Parathyroid adenoma (tissue), 2 donors: ENCODE data around the gene GTF3C4.

Experiments used
- H2AFZ ChIP-seq: fragments of 300-600 bp; sonication (generic); one replicate; pipeline ENCODE4 v1.7.0; 2017; ENCODE audit warnings: antibody characterized with exemption, mild to moderate bottlenecking
- H3K27ac ChIP-seq: fragments of 300-600 bp; sonication (generic); one replicate; pipeline ENCODE4 v1.7.0; 2017
- H3K27me3 ChIP-seq: fragments of 300-600 bp; sonication (generic); one replicate; pipeline ENCODE4 v1.7.0; 2017; ENCODE audit warnings: low read length; ENCODE audit not compliant: control insufficient read depth, insufficient read depth
- H3K36me3 ChIP-seq: fragments of 300-600 bp; sonication (generic); one replicate; pipeline ENCODE4 v1.7.0; 2017; ENCODE audit warnings: low read length; ENCODE audit not compliant: control insufficient read depth, insufficient read depth
- H3K4me1 ChIP-seq: fragments of 300-600 bp; sonication (generic); one replicate; pipeline ENCODE4 v1.7.0; 2017; ENCODE audit warnings: control low read depth
- H3K4me2 ChIP-seq: fragments of 300-600 bp; sonication (generic); one replicate; pipeline ENCODE4 v1.7.0; 2017; ENCODE audit warnings: low read length
- H3K4me3 ChIP-seq: fragments of 300-600 bp; sonication (generic); one replicate; pipeline ENCODE4 v1.7.0; 2017; ENCODE audit warnings: low read depth, low read length
- H3K79me2 ChIP-seq: fragments of 300-600 bp; sonication (generic); one replicate; pipeline ENCODE4 v1.7.0; 2017; ENCODE audit warnings: control low read depth
- H3K9ac ChIP-seq: fragments of 300-600 bp; sonication (generic); one replicate; pipeline ENCODE4 v1.7.0; 2017; ENCODE audit warnings: mild to moderate bottlenecking
- H3K9me3 ChIP-seq: fragments of 300-600 bp; sonication (generic); one replicate; pipeline ENCODE4 v1.7.0; 2017; ENCODE audit warnings: low read length; ENCODE audit not compliant: control insufficient read depth
- CTCF ChIP-seq: fragments of 300-600 bp; sonication (generic); IDR thresholded peaks from one replicate; pipeline ENCODE4 v1.7.0; 2017; ENCODE audit warnings: antibody characterized with exemption, mild to moderate bottlenecking
- donor health status: primary hyperparathyroidism.

The GTF3C4 gene

GRCh38 chr9:132645711-132646110, 24.6 kb upstream of the GTF3C4 start:
- Histone ChIP-seq H3K27me3 (no peaks in the 10 kb centered on the region), H3K27ac (no peak overlapping the region), H3K9ac (no peak overlapping the region), H3K9me3 (no peaks in the 10 kb centered on the region), H2AFZ (no peak overlapping the region), H3K4me1 (no peaks in the 10 kb centered on the region), H3K4me3 (no peak overlapping the region), H3K4me2 (no peak overlapping the region), H3K79me2 (no peaks in the 10 kb centered on the region), H3K36me3 (no peaks in the 10 kb centered on the region)
- TF ChIP-seq CTCF = no peak

GRCh38 chr9:132646726-132647125, 23.5 kb upstream of the GTF3C4 start:
- Histone ChIP-seq H2AFZ (no peak overlapping the region), H3K27me3 (no peaks in the 10 kb centered on the region), H3K27ac (no peak overlapping the region), H3K4me2 (no peak overlapping the region), H3K4me1 (no peaks in the 10 kb centered on the region), H3K36me3 (no peaks in the 10 kb centered on the region), H3K9ac (no peak overlapping the region), H3K9me3 (no peaks in the 10 kb centered on the region), H3K79me2 (no peaks in the 10 kb centered on the region), H3K4me3 (no peak overlapping the region)
- no peak for TF ChIP-seq CTCF

- no peak for TF ChIP-seq CTCF
- H3K4me2 ChIP-seq = no peak overlapping the region
Observed at GRCh38 chr9:132647355-132647754, 22.9 kb upstream of the GTF3C4 start.

GRCh38 chr9:132647806-132648205, 22.5 kb upstream of the GTF3C4 start:
- H3K9ac ChIP-seq = no peak overlapping the region
- H3K27ac ChIP-seq = no peak overlapping the region
- no peak overlapping the region for H3K4me3 ChIP-seq
- H2AFZ ChIP-seq = no peak overlapping the region
- H3K27me3 ChIP-seq = no peaks in the 10 kb centered on the region
- no peak for TF ChIP-seq CTCF
- H3K4me2 ChIP-seq = no peak overlapping the region
- no peaks in the 10 kb centered on the region for H3K4me1 ChIP-seq
- no peaks in the 10 kb centered on the region for H3K9me3 ChIP-seq
- H3K79me2 ChIP-seq = no peaks in the 10 kb centered on the region
- H3K36me3 ChIP-seq = no peaks in the 10 kb centered on the region

More at GRCh38 chr9:132647355-132647754, 22.9 kb upstream of the GTF3C4 start:
- Histone ChIP-seq H3K79me2 (no peaks in the 10 kb centered on the region), H3K4me1 (no peaks in the 10 kb centered on the region), H3K9ac (no peak overlapping the region), H3K27ac (no peak overlapping the region), H3K4me3 (no peak overlapping the region), H3K36me3 (no peaks in the 10 kb centered on the region), H2AFZ (no peak overlapping the region), H3K27me3 (no peaks in the 10 kb centered on the region), H3K9me3 (no peaks in the 10 kb centered on the region)

GRCh38 chr9:132648283-132648682, 22.0 kb upstream of the GTF3C4 start:
- H2AFZ ChIP-seq = no peak overlapping the region
- no peak for TF ChIP-seq CTCF
- H3K36me3 ChIP-seq = no peaks in the 10 kb centered on the region
- H3K4me2 ChIP-seq = no peak overlapping the region
- H3K9me3 ChIP-seq = no peaks in the 10 kb centered on the region
- no peak overlapping the region for H3K9ac ChIP-seq
- H3K27me3 ChIP-seq = no peaks in the 10 kb centered on the region
- H3K79me2 ChIP-seq = no peaks in the 10 kb centered on the region
- H3K4me3 ChIP-seq = no peak overlapping the region
- H3K4me1 ChIP-seq = no peaks in the 10 kb centered on the region
- H3K27ac ChIP-seq = no peak overlapping the region
